Left lobe of liver (tissue), 2 donors: ENCODE data around the gene GRM7. TPM values are rescaled to one million over a fixed set of nuclear protein-coding genes. Genes with fewer than 3 reads are reported as not detected.

ENCODE experiments used
- ATAC-seq: fragments of 200-7000 bp; cut with Tn5 transposase; one replicate; pipeline ENCODE4 v1.9.1; 2020; ENCODE audit warnings: mild to moderate bottlenecking, moderate library complexity
- DNase-seq: peaks from one replicate; pipeline ENCODE4 v3.0.0-alpha.2; 2020; ENCODE audit warnings: low spot score
- total RNA-seq: library from RNA; stranded (reverse); gene quantifications from one replicate; pipeline ENCODE4 v1.2.1, GENCODE V29; 2021
- donor health status: DM: no; HTN: no; CAD: no; lungs with moderate emphysema.
- donor health status: DM: no; HTN: yes; CAD: no.

GRM7 gene
- total RNA-seq, 1 donor from 2014 or later, result 0.08 TPM

DNA sequence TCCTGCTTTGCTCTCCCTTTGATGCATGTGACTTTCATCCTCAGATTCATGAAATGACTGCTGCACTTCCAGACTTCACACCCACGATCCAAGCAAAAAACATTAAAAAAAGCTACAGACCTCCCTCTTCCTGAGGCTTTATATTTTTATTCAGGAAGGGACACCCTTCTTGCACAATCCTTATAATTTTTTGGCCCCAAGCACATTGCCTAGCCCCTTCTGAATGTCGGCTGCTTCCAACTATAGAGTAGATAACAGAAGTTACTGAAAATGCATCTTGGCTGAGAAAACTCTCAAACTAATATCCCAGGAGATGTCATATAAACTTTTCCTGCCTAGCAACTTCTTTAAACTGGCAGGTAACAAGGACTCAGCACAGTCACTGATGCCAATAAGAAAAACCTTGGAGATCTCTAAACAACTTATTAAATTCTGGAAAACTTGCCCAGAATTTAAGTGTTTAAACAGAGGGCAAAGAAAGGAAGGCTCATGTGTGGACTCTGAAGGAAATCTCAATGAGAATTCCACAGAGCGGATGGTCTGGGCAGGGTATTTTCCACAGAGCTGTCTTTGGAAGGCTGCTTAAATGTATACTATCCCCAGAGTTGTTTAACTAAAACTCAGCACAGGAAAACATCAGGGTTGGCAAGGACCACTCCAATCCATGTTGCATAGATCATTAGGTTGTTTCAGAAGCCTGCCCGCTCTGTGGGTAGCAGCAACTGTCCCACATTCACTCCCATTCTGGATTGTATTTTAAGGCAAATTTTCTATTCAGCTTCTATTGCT lies 893.9 kb downstream of the GRM7 start:
- DNase-seq (no peak), ATAC-seq (no peak)

GRCh38 chr3:7759630-7760029 lies 898.7 kb downstream of the GRM7 start:
- ATAC-seq, result peak; percentile 29
- DNase-seq, result no peak

- DNase-seq (no peak), ATAC-seq (no peak)
Measured at GRCh38 chr3:7760718-7761117, 899.8 kb downstream of the GRM7 start.

- ATAC-seq (no peak), DNase-seq (no peak)
Measured at GRCh38 chr3:7764115-7764514, 903.2 kb downstream of the GRM7 start.

DNA sequence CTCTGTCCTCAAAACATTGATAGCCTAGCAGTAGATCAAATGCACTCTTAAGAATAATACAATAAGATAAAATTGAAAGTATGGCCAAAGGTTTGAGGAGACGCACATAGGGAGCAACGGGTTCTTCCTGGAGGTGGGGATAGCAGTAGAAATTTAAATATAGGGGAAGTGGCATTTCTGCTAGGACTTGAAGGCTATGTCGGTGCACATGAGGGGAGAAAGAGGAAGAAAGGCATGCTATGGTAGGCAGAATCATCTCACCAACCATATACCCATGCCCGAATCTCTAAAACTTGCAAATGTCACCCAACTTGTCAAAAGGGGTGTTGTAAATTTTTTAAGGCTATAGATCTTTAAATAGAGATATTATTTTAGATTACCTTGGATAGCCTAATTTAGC lies 905.6 kb downstream of the GRM7 start:
- DNase-seq, result no peak
- ATAC-seq, result no peak

GRCh38 chr3:7779331-7779730 lies 918.4 kb downstream of the GRM7 start:
- no peak for DNase-seq
- no peak for ATAC-seq

GRCh38 chr3:7781395-7781794 lies 920.5 kb downstream of the GRM7 start:
- ATAC-seq, result no peak
- DNase-seq, result no peak

DNA sequence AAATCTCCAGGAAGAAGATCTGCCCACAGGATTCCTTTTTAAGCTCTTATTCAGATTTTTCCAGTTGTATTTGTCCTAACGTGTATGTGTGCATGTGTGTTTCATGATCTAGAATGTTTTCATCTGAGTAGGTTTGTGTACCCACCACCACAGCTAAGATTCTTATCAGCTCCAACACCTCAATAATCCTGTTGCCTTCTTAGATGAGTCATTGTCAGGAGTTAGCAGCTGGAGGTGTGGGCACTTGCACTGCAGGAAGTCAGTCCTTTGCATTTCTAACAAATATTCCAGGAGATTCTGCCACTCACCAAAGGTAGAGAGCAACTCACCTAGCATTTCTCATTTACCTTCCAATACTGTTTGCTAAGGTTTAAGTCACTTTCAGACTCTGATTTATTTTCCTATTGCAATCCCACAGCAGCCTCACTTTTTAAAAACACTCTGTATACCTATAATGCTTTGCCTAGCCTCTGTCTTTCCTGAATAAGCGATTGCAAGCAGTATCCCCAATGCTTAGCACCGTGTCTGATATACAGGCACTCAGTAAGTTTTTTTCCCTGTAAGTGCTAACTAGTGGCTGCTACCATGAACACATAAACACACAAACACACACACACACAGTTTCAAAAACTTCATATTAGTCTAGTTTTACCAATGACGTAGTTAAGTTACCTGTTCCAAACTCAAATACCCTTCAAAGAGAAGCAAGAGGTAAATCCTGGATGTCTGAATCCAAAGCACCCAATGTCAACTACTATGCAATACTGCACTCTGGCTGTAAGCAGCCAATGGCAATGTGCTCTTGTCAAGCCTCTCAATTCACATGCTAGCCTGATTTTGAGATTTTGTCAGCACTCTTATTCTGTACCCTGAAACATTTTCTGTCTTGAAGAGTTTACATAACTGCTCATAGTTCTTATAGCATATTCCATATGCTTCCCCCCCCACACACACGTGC lies 927.2 kb downstream of the GRM7 start:
- ATAC-seq, result peak; percentile 94

GRCh38 chr3:7788881-7789280 lies 928.0 kb downstream of the GRM7 start:
- no peak for ATAC-seq

More for the DNA sequence above, 927.2 kb downstream of the GRM7 start:
- DNase-seq, result no peak

GRCh38 chr3:7789324-7789723 lies 928.4 kb downstream of the GRM7 start:
- no peak for ATAC-seq

More at GRCh38 chr3:7788881-7789280, 928.0 kb downstream of the GRM7 start:
- DNase-seq, result no peak

DNA sequence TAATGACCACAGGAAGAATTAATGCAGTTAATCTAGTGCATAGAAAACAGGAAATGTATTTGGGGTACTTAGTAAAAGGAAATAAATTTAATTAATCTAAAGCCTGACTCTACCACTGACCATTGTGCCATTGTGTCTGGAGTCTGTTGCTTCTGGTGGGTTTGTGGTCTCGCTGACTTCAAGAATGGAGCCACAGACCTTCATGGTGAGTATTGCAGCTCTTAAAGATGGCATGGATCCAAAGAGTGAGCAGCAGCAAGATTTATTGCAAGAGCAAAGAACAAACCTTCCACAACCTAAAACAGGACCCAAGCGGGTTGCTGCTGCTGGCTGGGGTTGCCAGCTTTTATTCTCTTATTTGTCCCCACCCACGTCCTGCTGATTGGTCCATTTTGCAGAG lies 929.2 kb downstream of the GRM7 start:
- ATAC-seq (no peak), DNase-seq (no peak)

More at GRCh38 chr3:7789324-7789723, 928.4 kb downstream of the GRM7 start:
- DNase-seq, result no peak
